OCI-LY7 (cell line): ENCODE results near the gene MCCD1. TPM values are rescaled to one million over a fixed set of nuclear protein-coding genes. Genes with fewer than 3 reads are reported as not detected.

Experiments used
- BruUV-seq: library from RNA; stranded (reverse); fragments of 400-500 nt; replicated peaks from 2 replicates; lab custom pipeline; 2021; lab: Mats Ljungman, UMichigan
- CTCF ChIA-PET: fragments of 300-600 bp; sonication (Branson Sonifier 250); formaldehyde crosslinking; loops from one replicate; lab custom pipeline; 2022; ENCODE audit warnings: antibody characterized with exemption; ENCODE audit not compliant: unreplicated experiment; lab: Charles Lee
- POLR2A ChIA-PET: fragments of 300-600 bp; sonication (Branson Sonifier 250); formaldehyde crosslinking; loops from one replicate; lab custom pipeline; 2022; ENCODE audit warnings: antibody characterized with exemption; lab: Charles Lee
- DNase-seq: peaks from one replicate; pipeline ENCODE4 v3.0.0-alpha.2; 2015; ENCODE audit warnings: low spot score
- H2AFZ ChIP-seq: fragments of 200-600 bp; sonication (generic), shearing (Covaris generic); 2 replicates; pipeline ENCODE4 v1.6.1; 2014; ENCODE audit warnings: mild to moderate bottlenecking, antibody characterized with exemption, low read length, moderate library complexity
- H3K27ac ChIP-seq: fragments of 200-600 bp; sonication (generic); 2 replicates; pipeline ENCODE4 v1.5.1; 2014; ENCODE audit warnings: mixed run types, low read depth, mild to moderate bottlenecking, moderate library complexity, low read length, inconsistent platforms; ENCODE audit not compliant: poor library complexity, severe bottlenecking
- H3K36me3 ChIP-seq: fragments of 200-600 bp; sonication (generic); 2 replicates; pipeline ENCODE4 v1.6.1; 2014; ENCODE audit warnings: mild to moderate bottlenecking, antibody characterized with exemption, low read length, moderate library complexity, mixed read lengths; ENCODE audit not compliant: insufficient read depth
- H3K4me1 ChIP-seq: fragments of 200-600 bp; sonication (generic); 2 replicates; pipeline ENCODE4 v1.5.1; 2014; ENCODE audit warnings: mild to moderate bottlenecking, low read length; ENCODE audit not compliant: insufficient read depth, poor library complexity, severe bottlenecking
- H3K4me2 ChIP-seq: fragments of 200-600 bp; sonication (generic); 2 replicates; pipeline ENCODE4 v1.6.1; 2014; ENCODE audit warnings: mild to moderate bottlenecking, low read length
- H3K4me3 ChIP-seq: fragments of 200-600 bp; sonication (generic); 2 replicates; pipeline ENCODE4 v1.5.1; 2014; ENCODE audit warnings: mild to moderate bottlenecking, low read depth, low read length; ENCODE audit not compliant: poor library complexity, severe bottlenecking
- H3K79me2 ChIP-seq: fragments of 200-600 bp; sonication (generic); 2 replicates; pipeline ENCODE4 v1.6.1; 2016; ENCODE audit warnings: low read depth, mild to moderate bottlenecking, low read length, moderate library complexity, mixed read lengths; ENCODE audit not compliant: insufficient read depth
- H3K9me2 ChIP-seq: fragments of 200-600 bp; sonication (generic); 2 replicates; pipeline ENCODE4 v1.6.1; 2016; ENCODE audit warnings: mild to moderate bottlenecking, low read length, mixed read lengths; ENCODE audit not compliant: insufficient read depth
- H3K9me3 ChIP-seq: fragments of 200-600 bp; sonication (generic); 2 replicates; pipeline ENCODE4 v1.6.1; 2014; ENCODE audit warnings: mild to moderate bottlenecking, mixed run types, low read length, mixed read lengths
- H4K20me1 ChIP-seq: fragments of 200-600 bp; sonication (generic); 2 replicates; pipeline ENCODE4 v1.6.1; 2014; ENCODE audit warnings: mild to moderate bottlenecking, antibody characterized with exemption, low read length, moderate library complexity, mixed read lengths; ENCODE audit not compliant: insufficient read depth
- EZH2phosphoT487 ChIP-seq: fragments of 200-600 bp; sonication (generic); IDR thresholded peaks from 2 replicates; pipeline ENCODE4 v1.6.1; 2018; ENCODE audit warnings: low read depth, borderline replicate concordance, mild to moderate bottlenecking, mixed run types, antibody characterized with exemption, low read length, moderate library complexity, mixed read lengths
- intact Hi-C: fragments of 100-400 bp; cut with micrococcal nuclease; formaldehyde crosslinking; loops from one replicate; pipeline ENCODE4 v1.10.0; 2022; ENCODE audit not compliant: unreplicated experiment
- total RNA-seq, 2 experiments: library from RNA; depleted of rRNA in 1 of 2; stranded (reverse); fragments of >200 nt in 1 of 2; shearing (Covaris generic) in 1 of 2; gene quantifications; 2 replicates each; pipeline ENCODE4 v1.2.3, GENCODE V29; 2014 to 2022
- TF ChIP-seq, protein P1 (sequence below): fragments of 200-600 bp; sonication (generic); conservative IDR thresholded peaks from 2 replicates; pipeline ENCODE4 v1.5.1; 2014; ENCODE audit warnings: mild to moderate bottlenecking, antibody characterized with exemption, low read length, moderate library complexity, mixed read lengths

The MCCD1 gene
- total RNA-seq, 2 experiments from 2014 or later = not detected

DNA sequence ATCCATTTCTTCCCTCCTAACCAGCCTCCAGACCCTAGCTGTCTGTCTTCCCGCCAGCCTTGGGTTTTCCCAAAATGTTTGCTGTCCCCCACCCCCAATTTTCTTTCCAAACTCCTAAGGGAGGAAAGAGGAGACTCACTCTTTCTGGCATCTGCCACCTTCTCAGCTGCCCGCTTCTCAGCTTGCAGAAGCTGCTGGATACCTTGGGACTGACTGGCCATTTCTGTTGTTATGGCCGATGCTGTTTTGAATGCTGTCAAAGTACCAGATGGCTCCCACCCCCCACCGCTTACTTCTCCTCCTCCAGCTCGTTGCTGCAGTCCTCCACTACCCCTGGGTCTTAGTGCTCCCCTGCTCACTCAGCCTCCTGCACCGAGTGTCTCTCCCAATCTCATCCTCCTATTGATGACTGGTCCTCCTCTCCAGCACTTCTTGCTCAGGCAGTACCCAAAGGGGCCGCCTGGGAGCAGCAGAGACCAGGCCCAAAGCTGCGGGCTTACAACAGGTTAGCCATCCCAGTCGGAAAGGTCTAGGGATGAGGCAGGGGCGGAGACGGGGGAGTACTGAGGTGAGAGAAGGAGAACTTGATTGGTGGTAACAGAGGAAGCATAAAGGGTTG is 17.7 kb downstream of the MCCD1 start, which contains the start of gene ATP6V1G2:
Gene ATP6V1G2, minus strand, starts transcription at position 270 of the 619 bp plus-strand sequence. Its CDS starts 49 bp downstream, at position 221.
- no TSS peak for BruUV-seq
- TF ChIP-seq EZH2phosphoT487 = no peak
- TF ChIP-seq, protein P1, sequence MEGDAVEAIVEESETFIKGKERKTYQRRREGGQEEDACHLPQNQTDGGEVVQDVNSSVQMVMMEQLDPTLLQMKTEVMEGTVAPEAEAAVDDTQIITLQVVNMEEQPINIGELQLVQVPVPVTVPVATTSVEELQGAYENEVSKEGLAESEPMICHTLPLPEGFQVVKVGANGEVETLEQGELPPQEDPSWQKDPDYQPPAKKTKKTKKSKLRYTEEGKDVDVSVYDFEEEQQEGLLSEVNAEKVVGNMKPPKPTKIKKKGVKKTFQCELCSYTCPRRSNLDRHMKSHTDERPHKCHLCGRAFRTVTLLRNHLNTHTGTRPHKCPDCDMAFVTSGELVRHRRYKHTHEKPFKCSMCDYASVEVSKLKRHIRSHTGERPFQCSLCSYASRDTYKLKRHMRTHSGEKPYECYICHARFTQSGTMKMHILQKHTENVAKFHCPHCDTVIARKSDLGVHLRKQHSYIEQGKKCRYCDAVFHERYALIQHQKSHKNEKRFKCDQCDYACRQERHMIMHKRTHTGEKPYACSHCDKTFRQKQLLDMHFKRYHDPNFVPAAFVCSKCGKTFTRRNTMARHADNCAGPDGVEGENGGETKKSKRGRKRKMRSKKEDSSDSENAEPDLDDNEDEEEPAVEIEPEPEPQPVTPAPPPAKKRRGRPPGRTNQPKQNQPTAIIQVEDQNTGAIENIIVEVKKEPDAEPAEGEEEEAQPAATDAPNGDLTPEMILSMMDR = peak; percentile 99
- Histone ChIP-seq H3K79me2 (peaks cover 33% of the 10 kb centered on the region), H3K27ac (peak within 1 kb of the TSS; percentile 64), H3K36me3 (peaks cover 28% of the 10 kb centered on the region), H3K4me2 (peak within 1 kb of the TSS; percentile 82), H3K9me2 (no peaks in the 10 kb centered on the region), H3K4me1 (peaks cover 62% of the 10 kb centered on the region), H3K4me3 (peak within 1 kb of the TSS; percentile 67), H4K20me1 (no peaks in the 10 kb centered on the region), H2AFZ (peak within 1 kb of the TSS; percentile 61), H3K9me3 (no peaks in the 10 kb centered on the region; the same call in 1 of the 2 replicates)
- ChIA-PET CTCF (interaction anchor here (0.6 to 3.3 kb wide), 3 partner anchors 30 to 68 kb away, joined by 7 to 23 read pairs (median 7); partner anchors contain the start of gene AIF1), POLR2A (interaction anchor here (0.7 to 1.7 kb wide), 3 partner anchors 46 to 336 kb away, joined by 3 to 8 read pairs (median 3); partner anchors contain the start of gene NCR3)
- intact Hi-C loops = loop anchor here (1.0 to 10.0 kb wide), 6 partner anchors 52 to 284 kb away; partner anchors contain the start of genes BAG6 and VARS1
- peak; percentile 94 for DNase-seq

DNA sequence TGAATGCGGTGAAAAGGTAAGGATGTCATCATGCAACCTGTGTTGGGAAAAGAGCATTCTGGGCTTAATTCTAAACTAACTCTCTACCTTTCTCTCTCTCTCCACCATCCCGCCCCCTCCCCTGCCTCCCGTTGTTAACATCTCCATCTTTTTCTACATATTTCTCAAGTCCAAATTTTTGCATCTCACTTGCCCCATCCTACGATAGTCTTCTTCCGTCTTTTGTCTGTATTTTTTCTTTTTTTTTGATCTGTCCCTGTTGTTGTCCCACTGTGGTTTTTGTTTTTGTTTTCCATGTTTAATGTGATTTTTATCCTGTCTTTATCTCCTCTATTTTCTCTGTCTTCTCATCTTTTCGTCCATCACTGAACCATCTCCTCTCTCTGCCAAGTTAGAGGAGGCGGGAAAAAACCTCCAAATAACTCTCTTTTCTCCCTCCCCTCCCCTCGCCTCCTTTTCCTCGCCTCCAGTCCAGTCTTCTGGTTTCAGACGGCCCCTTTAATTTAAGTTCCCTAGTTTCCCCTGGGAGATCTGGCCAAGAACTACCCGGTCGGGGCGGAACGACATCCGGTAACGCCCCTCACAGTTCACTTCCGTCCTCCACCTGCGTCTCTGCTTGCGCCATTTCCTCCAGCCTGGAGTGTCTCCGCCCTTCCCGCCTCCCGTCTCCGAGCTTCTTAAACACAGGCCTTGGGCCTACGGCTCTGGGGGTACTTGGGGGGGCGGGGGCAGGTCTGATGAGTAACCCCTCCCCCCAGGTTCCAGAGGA is 18.4 kb downstream of the MCCD1 start, which contains the start of gene NFKBIL1:
Gene NFKBIL1, plus strand, starts transcription at position 651 of the 769 bp plus-strand sequence. Its CDS starts 87 bp downstream, at position 738.
- Histone ChIP-seq H3K4me1 (peaks cover 62% of the 10 kb centered on the region), H3K27ac (peak within 1 kb of the TSS; percentile 64), H3K4me2 (peak within 1 kb of the TSS; percentile 82), H3K4me3 (peak within 1 kb of the TSS; percentile 67), H4K20me1 (no peaks in the 10 kb centered on the region), H3K9me2 (no peaks in the 10 kb centered on the region), H2AFZ (peak within 1 kb of the TSS; percentile 61), H3K9me3 (no peaks in the 10 kb centered on the region; the same call in 1 of the 2 replicates), H3K36me3 (peaks cover 28% of the 10 kb centered on the region), H3K79me2 (peaks cover 29% of the 10 kb centered on the region)
- POLR2A ChIA-PET = interaction anchor here (0.5 to 2.4 kb wide), 7 partner anchors 16 to 335 kb away, joined by 3 to 11 read pairs (median 5); partner anchors contain the start of genes LTB and NCR3
- no TSS peak for BruUV-seq
- TF ChIP-seq, protein P1 = peak; percentile 28; the same call in 1 of the 2 replicates
- no peak for TF ChIP-seq EZH2phosphoT487
- CTCF ChIA-PET = interaction anchor here (0.6 to 3.3 kb wide), 3 partner anchors 30 to 68 kb away, joined by 7 to 23 read pairs (median 7); partner anchors contain the start of gene AIF1
- intact Hi-C loops = loop anchor here (1.0 to 10.0 kb wide), 7 partner anchors 34 to 284 kb away; partner anchors contain the start of genes BAG6 and VARS1
- DNase-seq = peak; percentile 99
